Esophagus muscularis mucosa (tissue), 4 donors: Measurements from ENCODE around the gene DMD. TPM values are rescaled to one million over a fixed set of nuclear protein-coding genes. Genes with fewer than 3 reads are reported as not detected.

Experiments used
- DNase-seq: peaks from one replicate; pipeline ENCODE4 v3.0.0-alpha.2; 2017; ENCODE audit errors: extremely low spot score
- H3K27ac ChIP-seq, 4 donors: fragments of 200-600 bp; sonication (generic); replicated peaks in 1 of 4; 1 replicate in 3 of 4; 2 replicates in 1 of 4; pipeline ENCODE4 v1.5.1; 2016 to 2019; ENCODE audit warnings: mild to moderate bottlenecking in 1 of 4
- H3K27me3 ChIP-seq, 4 donors: fragments of 200-600 bp; sonication (generic); one replicate each; pipeline versions ENCODE4 v1.5.1 to v1.6.0; 2016 to 2019
- H3K36me3 ChIP-seq, 4 donors: fragments of 200-600 bp; sonication (generic); one replicate each; pipeline ENCODE4 v1.5.1; 2016 to 2019
- H3K4me1 ChIP-seq, 4 donors: fragments of 200-600 bp; sonication (generic); one replicate each; pipeline ENCODE4 v1.5.1; 2016 to 2019
- H3K4me3 ChIP-seq, 4 donors: fragments of 200-600 bp; sonication (generic); 1 replicate in 2 of 4; 2 replicates in 2 of 4; pipeline ENCODE4 v1.5.1; 2016 to 2019; ENCODE audit warnings: mild to moderate bottlenecking in 4 of 4, moderate library complexity in 1 of 4
- H3K9me3 ChIP-seq, 4 donors: fragments of 200-600 bp; sonication (generic); 1 replicate in 3 of 4; 2 replicates in 1 of 4; pipeline ENCODE4 v1.5.1; 2016 to 2019
- EP300 ChIP-seq: sonication (generic); formaldehyde crosslinking; IDR thresholded peaks from one replicate; pipeline ENCODE4 v1.6.1; 2017; ENCODE audit warnings: antibody characterized with exemption
- POLR2A ChIP-seq: fragments of 450-650 bp; IDR thresholded peaks from one replicate; pipeline ENCODE4 v1.6.1; 2017; ENCODE audit warnings: antibody characterized with exemption, moderate library complexity, mild to moderate bottlenecking, low read depth
- POLR2AphosphoS5 ChIP-seq, 2 donors: sonication (generic); formaldehyde crosslinking; IDR thresholded peaks; one replicate each; pipeline ENCODE4 v1.6.1; 2017; ENCODE audit warnings: antibody characterized with exemption in 2 of 2
- WGBS: methylation state at CpG from one replicate; pipeline ENCODE4 v1.1.5; 2018; 5-methylcytosine and 5-hydroxymethylcytosine counted together
- intact Hi-C: fragments of 100-400 bp; cut with DNase I; formaldehyde crosslinking; loops from one replicate; pipeline ENCODE4 v1.15.1; 2023
- total RNA-seq, 4 donors: library from RNA; depleted of rRNA; stranded (reverse); fragments of >200 nt; gene quantifications; one replicate each; pipeline versions ENCODE4 v1.1.0 to v1.2.1, GENCODE V29; 2016
- TF ChIP-seq, protein P1 (sequence below), 3 experiments: fragments of 200-600 bp in 2 of 3; fragments of 450-650 bp in 1 of 3; sonication (generic) in 2 of 3; IDR thresholded peaks; one replicate each; pipeline ENCODE4 v1.5.1; 2017 to 2019; ENCODE audit warnings: antibody characterized with exemption in 3 of 3, mild to moderate bottlenecking in 2 of 3, moderate library complexity in 1 of 3

DMD gene
- total RNA-seq, 4 donors from 2014 or later = 127 to 210 (median 188) TPM

DNA sequence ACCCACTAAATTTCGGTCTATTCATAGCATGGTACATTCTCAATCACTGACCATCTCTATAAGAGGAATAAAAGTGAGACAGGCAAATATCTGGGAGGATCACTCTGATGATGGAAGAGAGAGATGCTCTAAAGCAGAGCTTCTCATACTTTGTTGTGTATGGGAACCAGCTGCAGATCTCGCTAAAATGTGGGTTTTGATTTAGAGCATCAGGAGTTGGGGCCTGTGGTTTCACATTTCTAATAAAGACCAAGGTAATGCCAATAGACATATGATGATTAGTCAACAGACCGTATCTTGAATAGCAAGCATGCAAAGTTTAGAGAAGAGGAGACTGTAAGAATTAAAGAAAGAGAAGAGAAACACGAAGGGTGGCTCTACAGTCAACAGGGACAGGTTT is 2032.1 kb downstream of the DMD start:
- DNase-seq = no peak
- Histone ChIP-seq H3K36me3 (peaks cover 0 to 3% (median 0%) of the 10 kb centered on the region in 4 donors), H3K4me3 (no peak overlapping the region), H3K9me3 (no peaks in the 10 kb centered on the region), H3K27ac (no peak overlapping the region), H3K27me3 (no peaks in the 10 kb centered on the region), H3K4me1 (peaks cover 0 to 4% (median 0%) of the 10 kb centered on the region in 4 donors)
- WGBS = 78% methylated on average over 4 of the region's 4 CpGs
- TF ChIP-seq, protein P1, sequence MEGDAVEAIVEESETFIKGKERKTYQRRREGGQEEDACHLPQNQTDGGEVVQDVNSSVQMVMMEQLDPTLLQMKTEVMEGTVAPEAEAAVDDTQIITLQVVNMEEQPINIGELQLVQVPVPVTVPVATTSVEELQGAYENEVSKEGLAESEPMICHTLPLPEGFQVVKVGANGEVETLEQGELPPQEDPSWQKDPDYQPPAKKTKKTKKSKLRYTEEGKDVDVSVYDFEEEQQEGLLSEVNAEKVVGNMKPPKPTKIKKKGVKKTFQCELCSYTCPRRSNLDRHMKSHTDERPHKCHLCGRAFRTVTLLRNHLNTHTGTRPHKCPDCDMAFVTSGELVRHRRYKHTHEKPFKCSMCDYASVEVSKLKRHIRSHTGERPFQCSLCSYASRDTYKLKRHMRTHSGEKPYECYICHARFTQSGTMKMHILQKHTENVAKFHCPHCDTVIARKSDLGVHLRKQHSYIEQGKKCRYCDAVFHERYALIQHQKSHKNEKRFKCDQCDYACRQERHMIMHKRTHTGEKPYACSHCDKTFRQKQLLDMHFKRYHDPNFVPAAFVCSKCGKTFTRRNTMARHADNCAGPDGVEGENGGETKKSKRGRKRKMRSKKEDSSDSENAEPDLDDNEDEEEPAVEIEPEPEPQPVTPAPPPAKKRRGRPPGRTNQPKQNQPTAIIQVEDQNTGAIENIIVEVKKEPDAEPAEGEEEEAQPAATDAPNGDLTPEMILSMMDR (IDR thresholded peaks at IDR 0.05) = no peak
- intact Hi-C loops = no loop called here

DNA sequence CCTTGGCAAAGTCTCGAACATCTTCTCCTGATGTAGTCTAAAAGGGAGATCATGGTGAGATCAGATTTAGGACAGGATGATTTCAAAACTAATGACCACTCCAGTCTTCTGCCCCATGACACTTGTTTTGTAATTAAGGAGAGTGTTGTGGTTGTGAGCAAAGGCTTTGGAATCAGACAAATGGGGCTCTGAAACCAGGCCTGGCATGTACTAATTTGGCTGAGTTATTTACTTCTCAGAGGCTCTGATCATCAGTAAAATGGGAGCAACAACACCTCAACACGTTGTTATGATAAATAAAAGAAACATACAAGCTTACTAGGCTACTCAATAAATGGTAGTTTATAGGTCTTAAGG is 2032.6 kb downstream of the DMD start:
- Histone ChIP-seq H3K27ac (no peak overlapping the region), H3K4me1 (peaks cover 0 to 4% (median 0%) of the 10 kb centered on the region in 4 donors), H3K27me3 (no peaks in the 10 kb centered on the region), H3K36me3 (peaks cover 0 to 3% (median 0%) of the 10 kb centered on the region in 4 donors), H3K4me3 (no peak overlapping the region), H3K9me3 (no peaks in the 10 kb centered on the region)
- intact Hi-C loops = no loop called here
- TF ChIP-seq POLR2A = no peak
- no peak for TF ChIP-seq POLR2AphosphoS5 (IDR thresholded peaks at IDR 0.05)
- TF ChIP-seq, protein P1 (IDR thresholded peaks at IDR 0.05) = no peak
- no peak for TF ChIP-seq EP300
- 75% methylated on average over 2 of the region's 2 CpGs for WGBS
- DNase-seq = no peak

DNA sequence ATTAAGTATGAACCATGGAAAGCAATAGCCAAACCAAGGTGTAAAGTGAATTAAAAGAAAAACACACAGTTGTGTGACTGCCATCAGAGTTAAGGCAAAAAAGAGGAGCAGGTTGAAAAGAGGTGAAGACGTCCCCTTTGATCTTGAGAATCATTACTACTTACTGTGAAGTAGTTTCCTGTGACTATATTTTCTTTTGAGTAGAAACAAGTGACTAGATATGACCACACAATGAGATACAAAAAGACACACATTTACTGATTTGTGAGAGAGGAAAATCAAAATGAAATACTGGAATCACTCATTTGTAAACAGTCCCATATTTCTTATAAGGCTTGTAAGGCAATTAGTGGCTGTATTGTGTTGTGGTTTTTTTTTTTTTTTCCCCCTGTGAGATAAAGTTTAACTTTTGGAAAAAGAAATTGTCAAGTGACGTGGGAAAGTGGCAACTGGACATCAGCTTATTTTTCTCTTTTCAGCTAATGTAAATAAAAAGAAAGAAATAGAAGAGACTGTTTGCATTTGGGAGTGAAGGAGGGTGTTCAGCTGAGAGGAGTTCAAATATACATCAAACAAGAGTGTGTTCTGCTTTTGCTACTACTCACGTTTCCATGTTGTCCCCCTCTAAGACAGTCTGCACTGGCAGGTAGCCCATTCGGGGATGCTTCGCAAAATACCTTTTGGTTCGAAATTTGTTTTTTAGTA is 2033.1 kb downstream of the DMD start:
- peaks cover 0 to 3% (median 0%) of the 10 kb centered on the region in 4 donors for H3K36me3 ChIP-seq
- WGBS = 76% methylated on average over 6 of the region's 6 CpGs
- no peaks in the 10 kb centered on the region for H3K27me3 ChIP-seq
- intact Hi-C loops = no loop called here
- peaks cover 0 to 4% (median 0%) of the 10 kb centered on the region in 4 donors for H3K4me1 ChIP-seq
- TF ChIP-seq, protein P1 (IDR thresholded peaks at IDR 0.05) = no peak
- TF ChIP-seq POLR2AphosphoS5 (IDR thresholded peaks at IDR 0.05) (no peak), EP300 (no peak), POLR2A (no peak)
- no peak for DNase-seq
- no peak overlapping the region for H3K4me3 ChIP-seq
- H3K27ac ChIP-seq = no peak overlapping the region
- H3K9me3 ChIP-seq = no peaks in the 10 kb centered on the region

DNA sequence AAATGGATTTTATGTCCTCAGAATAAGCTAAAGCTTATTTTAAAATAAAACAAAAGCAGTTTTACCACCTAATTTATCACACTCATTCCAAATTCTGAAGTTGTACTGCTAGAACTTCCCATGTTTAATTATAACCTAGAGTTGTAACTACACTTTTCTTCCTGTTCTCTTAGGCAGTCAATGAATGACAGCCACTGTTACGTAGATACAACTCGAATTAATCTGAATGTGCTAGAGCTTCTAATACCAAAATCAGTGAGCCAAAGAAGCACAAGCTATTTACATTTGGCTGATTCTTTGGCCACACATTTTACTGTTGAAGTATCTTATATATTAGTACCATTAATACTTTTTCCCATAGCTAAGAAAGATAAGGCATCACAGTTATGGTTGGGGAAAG is 2040.6 kb downstream of the DMD start:
- Histone ChIP-seq H3K27ac (no peak overlapping the region), H3K4me3 (no peak overlapping the region), H3K4me1 (no peaks in the 10 kb centered on the region), H3K36me3 (peaks cover 0 to 10% (median 5%) of the 10 kb centered on the region in 4 donors), H3K27me3 (no peaks in the 10 kb centered on the region), H3K9me3 (no peaks in the 10 kb centered on the region)
- intact Hi-C loops = no loop called here
- WGBS = 60% methylated on average over 2 of the region's 2 CpGs
- no peak for TF ChIP-seq POLR2A
- TF ChIP-seq EP300 = no peak
- TF ChIP-seq POLR2AphosphoS5 (IDR thresholded peaks at IDR 0.05) = no peak
- TF ChIP-seq, protein P1 (IDR thresholded peaks at IDR 0.05) = no peak
- no peak for DNase-seq

DNA sequence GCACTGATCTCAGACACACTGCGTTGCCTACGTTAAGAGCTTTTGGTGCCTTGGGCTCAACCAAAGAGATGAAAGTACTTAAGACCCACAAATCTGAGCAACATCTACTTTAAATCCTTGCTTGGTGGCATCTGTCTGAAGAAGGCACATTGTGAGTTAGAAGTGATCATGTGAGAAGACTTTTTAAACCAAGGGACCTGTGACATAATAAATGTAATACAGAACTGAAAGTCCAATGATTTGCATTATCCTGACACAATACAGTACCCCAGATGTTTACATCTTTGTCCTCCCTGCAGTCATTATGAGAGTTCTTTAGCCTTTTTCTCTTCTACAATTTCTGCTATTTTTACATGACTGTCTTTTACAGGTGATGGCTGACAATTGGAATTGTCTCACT is 2042.8 kb downstream of the DMD start:
- Histone ChIP-seq H3K27ac (no peak overlapping the region), H3K4me3 (no peak overlapping the region), H3K27me3 (no peaks in the 10 kb centered on the region), H3K9me3 (no peaks in the 10 kb centered on the region), H3K36me3 (peaks cover 0 to 10% (median 5%) of the 10 kb centered on the region in 4 donors), H3K4me1 (no peaks in the 10 kb centered on the region)
- WGBS = 92% methylated on average over 2 of the region's 2 CpGs
- intact Hi-C loops = no loop called here
- TF ChIP-seq POLR2A (no peak), POLR2AphosphoS5 (IDR thresholded peaks at IDR 0.05) (no peak), EP300 (no peak)
- TF ChIP-seq, protein P1 (IDR thresholded peaks at IDR 0.05) = no peak
- DNase-seq = no peak
